Adrenal gland (tissue), 12 donors: ENCODE measurements around the gene B3GLCT. TPM values are rescaled to one million over a fixed set of nuclear protein-coding genes. Genes with fewer than 3 reads are reported as not detected.

Experiments used
- DNase-seq, 7 donors: peaks; one replicate each; pipeline ENCODE4 v3.0.0-alpha.2; 2019 to 2020
- H3K27ac ChIP-seq, 5 donors: fragments of 200-600 bp; sonication (generic) in 4 of 5; 1 replicate in 3 of 5; 2 replicates in 2 of 5; pipeline versions ENCODE4 v1.5.1 to v1.8.0; 2016 to 2020; ENCODE audit warnings: mild to moderate bottlenecking in 1 of 5
- H3K27me3 ChIP-seq: fragments of 200-600 bp; 2 replicates; pipeline ENCODE4 v1.8.0; 2021
- H3K36me3 ChIP-seq, 2 donors: fragments of 200-600 bp; replicated peaks in 1 of 2; 1 replicate in 1 of 2; 2 replicates in 1 of 2; pipeline versions ENCODE4 v1.5.1 to v1.8.0; 2018 to 2022
- H3K4me1 ChIP-seq, 2 donors: fragments of 200-600 bp; replicated peaks in 1 of 2; 1 replicate in 1 of 2; 2 replicates in 1 of 2; pipeline versions ENCODE4 v1.5.1 to v1.8.0; 2018 to 2021
- H3K4me3 ChIP-seq, 4 donors: fragments of 200-600 bp; sonication (generic) in 3 of 4; one replicate each; pipeline ENCODE4 v1.5.1; 2016 to 2018
- H3K9me3 ChIP-seq, 3 donors: fragments of 200-600 bp; sonication (generic) in 1 of 3; replicated peaks in 1 of 3; 1 replicate in 2 of 3; 2 replicates in 1 of 3; pipeline versions ENCODE4 v1.5.1 to v1.8.0; 2016 to 2021
- POLR2A ChIP-seq, 2 donors: fragments of 450-650 bp; IDR thresholded peaks; one replicate each; pipeline ENCODE4 v1.6.1; 2017; ENCODE audit warnings: antibody characterized with exemption in 2 of 2, mild to moderate bottlenecking in 2 of 2, moderate library complexity in 1 of 2
- WGBS, 4 donors: extraction: QIAGEN DNeasy Blood & Tissue Kit in 2 of 4; methylation state at CpG; one replicate each; pipeline versions ENCODE4 v1.1.5 to v1.1.7; 2013 to 2017; 5-methylcytosine and 5-hydroxymethylcytosine counted together
- intact Hi-C, 2 donors: fragments of 100-400 bp; cut with DNase I; formaldehyde crosslinking; loops; one replicate each; pipeline versions ENCODE4 v1.14.1 to v1.15.0; 2022 to 2023
- polyA plus RNA-seq, 3 donors: library from polyadenylated mRNA; stranded (reverse); fragments of 200-250 nt in 2 of 3; fragments of 350-450 nt in 1 of 3; fragmentation: Illumina TruSeq in 1 of 3; extraction: RNeasy Lipid Tissue Mini Kit (QIAGEN cat#74804) in 1 of 3; gene quantifications; one replicate each; pipeline ENCODE4 v1.2.3, GENCODE V29; 2013 to 2014
- total RNA-seq, 9 donors: library from RNA; depleted of rRNA in 4 of 9; stranded (reverse); fragments of >200 nt in 4 of 9; fragments of 120-200 nt in 1 of 9; fragmentation: NEBNext Ultra II Directional in 1 of 9; extraction: Animal tissue kit (Norgen Biotek cat#: 25700) in 1 of 9; gene quantifications; one replicate each; pipeline versions ENCODE4 v1.1.0 to v1.2.4, GENCODE V29; 2013 to 2023
- TF ChIP-seq, protein P1 (sequence below), 6 experiments: fragments of 450-650 bp in 4 of 6; fragments of 200-600 bp in 2 of 6; sonication (generic) in 1 of 6; IDR thresholded peaks; 1 replicate in 5 of 6; 2 replicates in 1 of 6; pipeline versions ENCODE4 v1.5.1 to v1.8.0; 2016 to 2021; ENCODE audit warnings: antibody characterized with exemption in 6 of 6, mild to moderate bottlenecking in 2 of 6, moderate library complexity in 1 of 6
- donor health status: healthy with polysubstance abuse.
- donor health status: Bipolar disorder and iron deficiency.
- donor health status: DM: yes; HTN: yes; CAD: no.
- donor health status: DM: no; HTN: no; CAD: no.
- donor health status: DM: no; HTN: no; CAD: no.
- donor health status: DM: yes; HTN: yes; CAD: no.

B3GLCT gene
- total and polyA plus RNA-seq, 12 donors = 1.9 to 6.4 (median 3.5) TPM

DNA sequence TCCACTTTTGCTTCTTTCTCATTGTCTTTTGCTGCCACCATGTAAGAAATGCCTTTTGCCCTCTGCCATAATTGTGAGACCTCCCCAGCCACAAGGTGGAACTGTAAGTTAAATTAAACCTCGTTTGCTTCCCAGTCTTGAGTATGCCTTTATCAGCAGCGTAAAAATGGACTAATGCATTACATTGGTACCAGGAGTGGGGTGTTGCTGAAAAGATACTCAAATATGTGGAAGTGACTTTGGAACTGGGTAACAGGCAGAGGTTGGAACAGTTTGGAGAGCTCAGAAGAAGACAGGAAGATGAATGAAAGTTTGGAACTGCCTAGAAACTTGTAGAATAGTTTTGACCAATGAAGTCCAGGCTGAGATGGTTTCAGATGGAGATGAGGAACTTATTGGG lies 115.2 kb downstream of the B3GLCT start:
- H3K9me3 ChIP-seq = peaks cover 0 to 6% (median 0%) of the 10 kb centered on the region in 3 donors
- intact Hi-C loops = no loop called here
- no peaks in the 10 kb centered on the region for H3K27me3 ChIP-seq
- H3K36me3 ChIP-seq = no peaks in the 10 kb centered on the region
- DNase-seq = no peak
- no peak overlapping the region for H3K4me3 ChIP-seq
- H3K27ac ChIP-seq = no peak overlapping the region
- 81 to 91% (median 90%) methylated on average over 2 of the region's 2 CpGs for WGBS, 4 donors
- no peak for TF ChIP-seq POLR2A (IDR thresholded peaks at IDR 0.05)
- TF ChIP-seq, protein P1, sequence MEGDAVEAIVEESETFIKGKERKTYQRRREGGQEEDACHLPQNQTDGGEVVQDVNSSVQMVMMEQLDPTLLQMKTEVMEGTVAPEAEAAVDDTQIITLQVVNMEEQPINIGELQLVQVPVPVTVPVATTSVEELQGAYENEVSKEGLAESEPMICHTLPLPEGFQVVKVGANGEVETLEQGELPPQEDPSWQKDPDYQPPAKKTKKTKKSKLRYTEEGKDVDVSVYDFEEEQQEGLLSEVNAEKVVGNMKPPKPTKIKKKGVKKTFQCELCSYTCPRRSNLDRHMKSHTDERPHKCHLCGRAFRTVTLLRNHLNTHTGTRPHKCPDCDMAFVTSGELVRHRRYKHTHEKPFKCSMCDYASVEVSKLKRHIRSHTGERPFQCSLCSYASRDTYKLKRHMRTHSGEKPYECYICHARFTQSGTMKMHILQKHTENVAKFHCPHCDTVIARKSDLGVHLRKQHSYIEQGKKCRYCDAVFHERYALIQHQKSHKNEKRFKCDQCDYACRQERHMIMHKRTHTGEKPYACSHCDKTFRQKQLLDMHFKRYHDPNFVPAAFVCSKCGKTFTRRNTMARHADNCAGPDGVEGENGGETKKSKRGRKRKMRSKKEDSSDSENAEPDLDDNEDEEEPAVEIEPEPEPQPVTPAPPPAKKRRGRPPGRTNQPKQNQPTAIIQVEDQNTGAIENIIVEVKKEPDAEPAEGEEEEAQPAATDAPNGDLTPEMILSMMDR (IDR thresholded peaks at IDR 0.05) = no peak
- H3K4me1 ChIP-seq = no peaks in the 10 kb centered on the region

DNA sequence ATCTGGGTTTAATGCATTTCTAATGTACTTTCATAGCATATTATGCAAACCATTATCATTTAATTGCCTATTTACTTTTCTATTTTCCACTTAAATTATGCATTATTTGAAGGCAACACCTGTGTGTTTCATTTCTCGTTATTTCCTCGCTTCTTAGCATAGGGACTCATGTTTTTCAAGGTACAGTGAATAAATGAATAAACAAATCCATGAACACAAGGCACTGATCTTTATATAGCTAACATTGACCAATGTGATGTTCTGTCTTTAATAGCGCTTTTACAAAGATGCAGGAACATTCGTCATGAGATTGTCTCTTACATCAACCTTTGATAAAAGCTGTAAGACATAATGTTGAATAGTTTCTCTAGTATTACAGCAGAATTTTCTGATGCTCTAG lies 121.2 kb downstream of the B3GLCT start:
- no peaks in the 10 kb centered on the region for H3K36me3 ChIP-seq
- 94 to 98% (median 96%) methylated on average over 4 of the region's 4 CpGs for WGBS, 4 donors
- H3K9me3 ChIP-seq = no peaks in the 10 kb centered on the region
- H3K4me1 ChIP-seq = no peaks in the 10 kb centered on the region
- no peak for TF ChIP-seq POLR2A (IDR thresholded peaks at IDR 0.05)
- TF ChIP-seq, protein P1 (IDR thresholded peaks at IDR 0.05) = no peak
- DNase-seq = no peak
- no peak overlapping the region for H3K4me3 ChIP-seq
- H3K27ac ChIP-seq = no peak overlapping the region
- no peaks in the 10 kb centered on the region for H3K27me3 ChIP-seq
- intact Hi-C loops = no loop called here

DNA sequence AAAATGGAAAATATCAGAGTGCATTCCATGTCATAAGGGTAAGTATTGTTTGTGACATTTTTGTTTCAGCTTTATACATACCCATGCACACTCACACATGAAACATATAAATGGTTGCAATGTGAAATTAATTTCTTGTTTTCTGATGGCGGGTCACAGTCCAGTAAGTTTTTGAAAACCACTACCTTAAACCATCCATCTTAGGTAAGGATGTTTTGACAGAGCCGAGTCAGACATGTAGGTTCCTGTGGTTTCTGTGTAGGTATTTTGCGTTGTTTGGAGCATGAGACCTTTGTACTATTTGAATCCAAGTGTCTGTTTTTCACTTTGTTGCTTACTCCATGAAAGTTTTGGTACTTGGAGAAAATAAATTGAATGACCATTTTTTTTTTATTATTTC lies 121.7 kb downstream of the B3GLCT start:
- DNase-seq = no peak
- Histone ChIP-seq H3K27ac (no peak overlapping the region), H3K4me1 (no peaks in the 10 kb centered on the region), H3K27me3 (no peaks in the 10 kb centered on the region), H3K36me3 (no peaks in the 10 kb centered on the region), H3K9me3 (no peaks in the 10 kb centered on the region), H3K4me3 (no peak overlapping the region)
- no peak for TF ChIP-seq POLR2A (IDR thresholded peaks at IDR 0.05)
- TF ChIP-seq, protein P1 (IDR thresholded peaks at IDR 0.05) = no peak
- intact Hi-C loops = no loop called here
- WGBS, 4 donors = 92 to 96% (median 96%) methylated on average over 3 of the region's 3 CpGs

DNA sequence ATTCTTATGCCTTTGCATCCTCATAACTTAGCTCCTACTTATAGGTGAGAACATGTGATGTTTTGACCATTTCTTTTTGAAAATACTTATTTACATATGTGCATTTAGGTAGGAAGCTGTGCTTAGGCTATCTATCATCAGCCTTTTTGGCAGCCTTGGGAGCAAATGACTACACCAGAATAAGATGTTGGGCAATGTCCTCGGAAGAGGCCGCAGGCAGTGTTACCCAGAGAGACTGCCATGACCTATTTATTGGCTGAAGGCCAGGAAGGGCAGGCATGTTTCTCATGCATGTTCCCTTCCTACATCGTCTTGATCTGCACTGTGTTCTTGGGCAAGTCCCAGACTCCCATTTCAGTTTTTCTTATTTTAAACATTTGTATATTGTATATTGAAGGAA lies 122.3 kb downstream of the B3GLCT start:
- Histone ChIP-seq H3K27me3 (no peaks in the 10 kb centered on the region), H3K4me1 (no peaks in the 10 kb centered on the region), H3K4me3 (no peak overlapping the region), H3K36me3 (no peaks in the 10 kb centered on the region), H3K9me3 (no peaks in the 10 kb centered on the region), H3K27ac (no peak overlapping the region)
- WGBS, 4 donors = 39 to 60% (median 48%) methylated on average over 3 of the region's 3 CpGs
- peak in 5 of 7 donors; percentile 27 to 51 (median 41) for DNase-seq
- TF ChIP-seq POLR2A (IDR thresholded peaks at IDR 0.05) = no peak
- TF ChIP-seq, protein P1 (IDR thresholded peaks at IDR 0.05) = no peak
- intact Hi-C loops = no loop called here
